Femur (tissue), 1 donor: Measurements from ENCODE around the gene CALHM3.
A peak's percentile ranks its signal among the peaks of the same experiment; 100 is the strongest.

ENCODE experiments used
- DNase-seq: peaks from one replicate; pipeline ENCODE4 v3.0.0-alpha.2; 2017

CALHM3 gene

DNA sequence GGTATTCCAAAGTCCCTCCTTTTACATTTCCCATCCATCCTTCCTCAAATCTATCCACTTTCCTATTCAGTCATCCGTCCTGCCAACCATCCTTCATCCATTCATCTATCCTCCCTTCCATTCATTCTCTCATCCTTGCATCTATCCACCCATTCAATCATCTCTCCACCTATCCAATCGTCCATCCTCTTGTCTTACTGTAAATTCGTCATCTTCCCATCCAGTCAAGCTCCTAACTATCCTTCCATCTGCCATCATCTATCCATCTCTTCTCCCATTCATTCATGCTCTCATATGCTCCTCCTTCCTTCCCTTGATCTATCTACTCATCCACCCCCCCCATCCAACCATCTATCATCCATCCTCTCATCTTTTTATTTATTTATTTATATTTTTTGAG lies 5.0 kb downstream of the CALHM3 start:
- DNase-seq, result no peak

DNA sequence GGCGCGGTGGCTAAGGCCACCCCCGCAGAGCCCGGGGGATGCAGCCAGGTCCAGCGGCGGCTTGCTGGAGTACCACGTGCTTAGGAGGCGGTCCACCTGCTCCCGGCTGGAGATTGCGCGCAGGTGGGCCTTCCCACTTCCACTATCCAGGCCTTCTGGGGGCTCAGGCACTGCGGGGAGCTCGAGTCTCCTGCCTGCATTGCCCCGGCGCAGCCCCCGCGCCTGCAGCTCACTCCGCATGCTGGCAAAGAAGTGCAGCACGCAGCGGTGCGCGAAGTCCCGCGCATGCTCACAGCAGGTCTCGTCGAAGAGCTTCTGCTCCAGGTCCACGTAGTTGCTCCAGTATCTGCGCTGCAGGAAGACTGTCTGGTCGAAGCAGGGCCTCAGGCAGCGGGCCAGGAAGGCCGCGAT lies 5.8 kb downstream of the CALHM3 start:
- no peak for DNase-seq

DNA sequence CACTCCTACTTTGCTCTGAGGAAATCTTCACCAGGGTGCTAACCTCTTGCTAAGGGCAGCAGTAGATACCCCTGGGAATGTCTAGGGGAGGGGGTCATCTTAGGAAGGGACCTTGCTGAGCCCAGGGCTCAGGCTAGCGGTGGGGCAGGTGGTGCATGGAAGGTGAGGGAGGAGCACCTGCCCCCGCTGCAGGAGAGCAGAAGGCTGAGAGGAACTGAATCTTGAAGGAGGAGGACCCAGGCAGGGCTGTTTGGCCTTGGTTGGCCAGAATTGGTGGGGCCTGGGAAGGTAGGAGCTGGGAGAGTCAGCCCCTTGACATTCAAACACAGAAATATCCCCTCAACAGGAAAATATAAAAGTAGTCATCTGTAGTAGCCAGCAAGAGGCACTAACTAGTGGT lies 7.0 kb downstream of the CALHM3 start:
- DNase-seq, result no peak

DNA sequence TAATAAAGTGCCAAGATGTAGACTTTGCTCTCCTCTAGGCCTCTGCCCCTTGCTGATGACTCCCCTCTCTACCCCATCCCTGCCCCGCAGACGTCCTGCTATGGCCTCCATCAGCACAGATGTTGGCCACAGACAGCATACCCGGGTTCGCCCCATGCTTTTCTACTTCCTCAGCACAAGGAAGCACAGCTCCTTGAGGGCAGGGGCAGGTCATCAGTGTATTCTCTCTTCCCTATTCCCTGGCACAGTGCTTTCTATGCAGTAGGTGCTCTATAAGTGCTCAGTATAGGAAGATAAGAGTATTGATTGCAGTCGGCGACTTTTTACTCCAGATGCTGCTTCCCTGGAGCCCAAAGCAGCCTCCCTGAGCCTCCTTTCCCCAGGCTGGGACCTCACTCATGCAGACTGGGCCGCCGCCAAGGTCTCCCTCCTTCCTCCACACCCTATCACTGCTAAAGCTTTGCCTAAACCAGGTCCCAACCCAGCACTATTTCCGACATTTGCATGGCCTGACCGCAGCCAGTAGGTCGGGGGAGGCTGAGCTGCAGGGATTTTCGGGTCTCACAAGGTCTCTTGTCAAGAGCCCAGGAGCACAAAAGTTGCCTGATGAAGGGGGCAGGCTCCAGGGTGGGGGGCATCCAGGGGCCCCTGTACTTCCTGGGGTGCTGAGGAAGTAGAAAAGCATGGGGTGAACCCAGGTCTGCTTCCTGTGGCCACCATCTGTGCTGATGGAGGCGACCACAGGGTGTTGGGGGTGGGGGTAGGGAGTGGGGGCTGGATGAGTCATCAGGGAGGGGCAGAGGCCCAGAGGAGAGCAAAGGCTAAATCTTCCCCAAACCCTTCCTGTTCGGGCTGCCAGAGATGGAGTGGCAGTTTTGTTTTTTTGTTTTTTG lies 8.0 kb downstream of the CALHM3 start:
- DNase-seq, result peak; percentile 34

DNA sequence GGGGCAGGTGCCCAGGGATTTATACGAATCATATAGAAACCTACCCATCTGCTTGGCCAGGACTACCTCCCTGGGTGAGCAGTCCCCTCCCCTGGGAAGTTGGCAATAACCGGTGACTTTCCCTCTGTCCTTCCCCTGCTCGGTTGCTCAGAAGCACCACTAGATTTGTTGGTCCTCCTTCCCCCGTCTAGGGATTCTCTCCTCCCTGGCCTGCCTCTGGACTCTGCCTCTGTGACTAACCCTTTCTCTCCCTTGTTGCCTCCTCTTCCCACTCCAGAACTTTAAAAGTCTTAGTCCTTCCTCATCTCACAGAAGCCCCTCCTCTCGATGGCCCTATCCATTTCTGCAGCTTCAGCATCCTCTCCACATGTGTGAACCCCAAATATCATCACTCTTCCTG lies 9.8 kb downstream of the CALHM3 start:
- no peak for DNase-seq

DNA sequence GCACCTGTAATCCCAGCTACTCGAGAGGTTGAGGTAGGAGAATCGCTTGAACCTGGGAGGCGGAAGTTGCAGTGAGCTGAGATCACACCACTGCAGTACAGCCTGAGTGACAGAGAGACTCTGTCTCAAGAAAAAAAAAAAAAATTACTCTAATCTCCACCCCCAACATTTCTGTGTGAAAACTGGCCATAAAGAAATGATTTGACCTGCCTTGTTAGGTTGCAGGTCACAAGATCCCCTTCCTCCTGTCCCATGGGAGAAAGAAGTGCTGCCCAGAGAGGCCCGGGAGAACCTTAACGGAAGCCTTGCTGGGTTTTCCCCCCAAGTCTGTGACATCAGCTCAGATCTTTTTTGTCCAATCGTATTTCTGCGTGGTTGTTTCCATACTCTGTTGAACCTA lies 11.6 kb downstream of the CALHM3 start:
- no peak for DNase-seq

DNA sequence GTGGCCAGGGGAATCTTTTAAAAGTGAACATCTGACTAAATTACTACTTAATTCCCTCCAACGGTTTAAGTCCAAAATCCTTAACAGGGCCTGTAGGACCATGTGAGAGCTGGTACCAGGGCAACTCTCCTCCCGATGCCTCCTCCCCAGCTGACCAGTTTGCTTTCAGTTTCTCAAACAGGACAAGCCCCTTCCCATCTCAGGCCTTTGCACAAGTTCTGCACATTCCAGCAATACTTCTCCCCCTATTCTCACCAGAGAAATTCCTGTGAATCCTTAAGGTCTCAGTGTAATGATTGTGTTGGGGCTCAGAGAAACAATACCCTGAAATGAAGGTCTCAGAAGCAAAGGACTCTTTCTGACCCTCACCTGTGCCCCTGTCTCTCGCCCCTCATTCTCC lies 12.3 kb downstream of the CALHM3 start:
- no peak for DNase-seq

DNA sequence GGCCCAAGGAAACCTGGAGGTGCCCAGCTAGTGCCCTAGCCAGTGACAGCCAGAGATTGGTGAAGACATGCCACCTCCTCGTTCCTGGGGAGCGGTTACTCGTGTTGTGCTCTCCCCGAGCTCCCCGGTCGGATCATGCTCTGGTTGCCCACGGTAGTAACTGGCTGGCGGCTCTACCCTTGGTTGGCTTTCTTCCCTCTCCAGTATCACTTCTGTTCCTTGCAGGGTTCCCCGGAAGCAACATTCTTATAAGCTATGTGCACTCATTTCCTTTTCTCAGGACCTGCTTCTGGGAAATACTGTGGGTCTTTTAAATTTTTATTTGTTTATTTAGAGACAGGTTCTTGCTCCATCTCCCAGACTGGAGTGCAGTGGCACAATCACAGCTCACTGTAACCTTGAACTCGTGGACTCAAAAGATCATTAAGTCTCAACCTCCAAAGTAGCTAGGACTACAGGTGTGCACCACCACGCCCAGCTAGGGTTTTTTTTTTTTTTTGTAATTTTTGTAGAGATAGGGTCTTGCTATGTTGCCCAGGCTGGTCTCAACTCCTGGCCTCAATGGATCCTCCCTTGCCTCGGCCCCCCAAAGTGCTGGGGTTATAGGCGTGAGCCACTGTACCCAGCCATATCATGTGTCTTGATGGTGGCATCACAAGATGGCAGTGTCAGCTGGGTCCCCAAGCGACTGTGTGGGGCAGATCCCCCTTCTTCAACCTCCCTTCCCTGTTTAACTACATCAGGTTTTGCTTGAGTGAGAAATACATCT lies 13.4 kb downstream of the CALHM3 start:
- DNase-seq, result no peak

DNA sequence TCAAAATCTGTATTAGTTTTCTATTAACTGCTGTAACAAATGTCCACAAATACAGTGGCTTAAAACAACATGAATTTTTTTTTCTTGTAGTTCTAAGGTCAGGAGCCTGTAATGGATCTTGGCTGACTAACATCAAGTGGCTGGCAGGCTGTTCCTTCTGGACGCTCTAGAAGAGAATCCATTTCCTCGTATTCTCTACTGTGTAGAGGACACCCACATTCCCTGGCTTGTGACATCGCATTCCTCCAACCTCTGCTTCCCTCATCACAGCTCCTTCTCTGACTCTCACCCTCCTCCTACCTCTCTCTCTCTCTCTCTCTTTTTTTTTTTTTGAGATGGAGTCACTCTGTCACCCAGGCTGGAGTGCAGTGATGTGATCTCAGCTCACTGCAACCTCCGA lies 15.5 kb downstream of the CALHM3 start:
- no peak for DNase-seq

DNA sequence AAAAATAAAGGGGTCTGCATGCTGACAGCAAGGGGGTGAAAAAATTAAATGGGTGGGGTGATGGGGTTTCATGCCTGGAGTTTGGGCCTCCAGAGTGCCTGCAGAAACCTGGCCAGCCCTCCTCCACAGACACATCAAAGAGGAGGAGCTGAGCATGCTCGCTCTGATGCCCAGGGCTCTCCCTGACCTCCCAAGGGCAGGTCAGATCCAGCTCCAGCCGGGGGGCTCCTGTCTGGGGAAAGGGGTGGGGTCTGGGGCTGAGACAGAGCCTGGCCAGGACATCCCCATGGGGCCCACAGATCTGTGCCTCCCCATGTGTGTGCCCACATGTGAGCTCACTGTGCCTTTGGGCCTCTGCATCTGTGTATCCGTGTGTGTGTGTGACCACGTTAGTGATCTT lies 19.4 kb downstream of the CALHM3 start:
- no peak for DNase-seq

DNA sequence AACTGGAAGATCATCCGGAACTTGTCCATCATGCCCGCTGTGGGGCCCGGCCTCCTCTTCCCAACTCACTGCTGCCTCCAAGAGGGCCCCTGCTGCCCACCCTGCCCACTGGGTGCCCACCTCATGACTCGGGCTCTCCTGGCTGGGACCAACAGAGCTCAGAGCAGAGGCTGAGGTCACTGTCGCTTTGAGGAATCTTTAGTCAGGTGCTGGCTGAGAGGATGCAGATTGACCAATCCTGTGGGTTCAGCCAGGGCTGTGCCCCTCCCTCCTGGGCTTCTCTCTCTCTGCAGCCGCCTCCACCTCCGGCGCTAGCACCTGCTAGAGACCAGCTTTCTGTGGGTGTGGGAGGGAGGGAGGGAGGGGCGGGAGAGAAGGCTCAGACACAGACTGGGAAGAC lies 20.3 kb downstream of the CALHM3 start, which contains the start of gene CALHM1:
CALHM1 (minus strand) TSS at position 181 of the 400 bp plus-strand sequence; CDS start at position 32, 149 bp downstream.
- no peak for DNase-seq

DNA sequence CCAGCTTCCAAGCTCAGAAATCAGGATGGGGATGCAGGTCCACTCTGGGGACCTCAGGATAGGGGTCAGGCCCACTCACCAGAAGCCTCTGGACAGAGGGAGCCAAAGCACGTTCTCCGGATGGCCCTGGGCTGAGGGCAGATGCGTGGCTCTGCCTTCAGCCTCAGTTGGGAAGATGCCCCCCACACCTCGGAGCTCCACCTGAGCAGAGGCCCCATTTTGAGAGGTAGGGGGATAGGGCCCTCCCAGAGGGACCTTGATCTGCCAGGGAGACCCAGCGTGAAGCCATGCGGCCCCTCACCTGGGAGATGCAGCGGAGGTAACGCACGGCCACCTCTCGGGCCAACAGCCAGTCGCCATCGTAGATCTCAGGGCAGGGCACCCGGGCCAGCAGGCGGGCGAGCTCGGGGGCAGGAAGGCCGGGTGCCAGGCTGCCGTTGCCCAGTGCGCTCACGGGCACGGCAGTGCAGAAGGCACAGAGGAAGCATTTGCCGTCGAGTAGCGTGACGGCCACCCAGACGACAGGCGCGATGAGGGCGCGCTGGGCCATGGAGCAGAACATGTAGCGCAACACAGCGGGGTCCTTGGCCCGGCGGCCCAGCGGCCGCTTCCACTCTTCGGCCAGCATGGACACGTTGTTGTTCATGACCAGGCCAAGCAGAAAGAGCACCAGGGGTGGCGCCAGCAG lies 21.0 kb downstream of the CALHM3 start:
- DNase-seq, result no peak

DNA sequence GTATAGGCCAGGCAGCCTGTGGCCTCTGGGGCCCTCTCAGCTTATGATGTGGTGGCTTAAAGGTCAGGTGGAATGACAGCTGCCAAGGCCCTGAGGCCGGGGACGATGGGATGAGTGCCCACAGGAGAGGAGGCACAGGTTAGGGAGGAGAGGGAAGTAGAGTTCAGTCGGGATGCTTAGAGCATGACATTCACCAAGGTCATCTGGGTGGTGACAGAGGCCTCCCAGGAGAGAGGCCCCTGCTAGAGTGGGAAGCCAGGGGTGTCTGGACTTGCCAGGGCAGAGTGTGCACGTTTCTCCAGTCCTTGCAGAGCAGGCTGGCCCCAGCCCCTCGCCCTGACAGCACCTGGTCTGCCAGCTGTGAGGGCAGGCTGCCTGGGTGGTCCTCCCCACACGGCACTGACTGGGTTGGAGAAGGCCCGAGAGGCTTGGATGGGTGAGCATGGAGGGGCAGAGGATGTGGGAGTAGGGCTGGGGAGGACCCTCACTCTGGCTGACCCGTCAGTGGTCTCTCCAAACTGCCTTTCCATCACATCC lies 21.8 kb downstream of the CALHM3 start:
- no peak for DNase-seq

DNA sequence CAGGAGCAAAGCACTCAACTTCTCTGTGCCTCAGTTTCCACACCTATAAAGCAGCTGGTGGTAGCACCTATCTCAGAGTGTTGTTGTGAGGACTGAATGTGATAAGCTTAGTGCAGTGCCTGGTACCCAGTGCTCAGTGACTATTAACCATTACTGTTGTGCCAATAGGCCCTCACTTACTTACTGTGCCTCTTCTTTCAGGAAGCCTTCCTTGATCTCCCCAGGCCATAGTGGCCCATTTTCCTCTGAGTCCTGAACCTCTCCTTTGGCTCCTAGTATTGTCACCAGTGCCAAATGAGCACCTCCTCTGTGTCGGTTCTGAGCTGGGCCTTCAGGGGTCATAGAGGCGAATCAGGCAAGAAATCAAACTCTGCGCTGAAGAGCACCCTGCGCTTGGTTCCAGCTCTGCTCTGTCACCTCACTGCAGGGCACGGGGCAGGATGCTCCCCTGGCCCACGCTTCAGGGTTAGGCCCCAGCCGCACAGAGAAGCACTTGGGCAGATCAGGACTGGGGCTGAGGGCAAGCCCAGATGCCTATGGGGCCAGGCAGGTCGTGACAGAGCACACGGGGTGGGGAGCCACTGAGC lies 22.9 kb downstream of the CALHM3 start:
- DNase-seq, result no peak

DNA sequence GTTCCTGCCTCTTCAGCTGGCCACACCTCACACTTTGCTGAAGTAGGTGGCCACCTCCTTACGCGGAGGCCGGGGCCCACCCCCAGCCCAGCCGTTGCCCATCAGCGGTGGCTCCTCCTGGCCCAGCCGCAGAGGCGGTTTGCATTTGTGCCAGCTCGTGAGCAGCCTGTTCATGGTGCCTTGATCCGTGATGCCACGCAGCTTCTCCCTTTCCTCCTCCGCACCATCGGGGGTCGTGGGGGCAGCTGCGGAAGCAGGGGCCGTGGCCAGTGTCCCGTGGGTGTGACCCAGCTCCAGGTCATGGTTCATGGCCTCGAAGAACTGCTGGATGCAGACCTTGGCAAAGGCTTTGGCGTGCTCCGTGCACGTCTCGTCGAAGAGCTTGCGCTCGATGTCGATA lies 23.8 kb downstream of the CALHM3 start:
- DNase-seq, result no peak

DNA sequence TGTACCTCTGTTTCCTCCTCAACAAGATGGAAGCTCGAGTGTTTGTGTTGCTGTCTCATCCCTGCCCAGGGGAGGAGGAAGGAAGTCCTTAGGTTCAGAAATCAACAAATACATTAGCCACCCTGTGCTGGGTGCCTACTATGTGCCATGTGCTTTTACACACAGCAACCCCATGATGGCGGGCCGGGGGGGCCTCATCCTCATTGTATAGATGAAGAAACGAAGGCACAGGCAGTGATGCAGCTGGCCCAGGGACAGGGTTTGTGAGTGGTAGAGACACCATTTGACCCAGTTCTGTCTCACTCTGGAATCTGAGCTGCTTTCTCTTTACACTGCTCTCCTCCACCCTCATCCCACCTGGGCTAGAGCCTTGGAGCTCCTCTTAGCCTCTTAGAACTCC lies 25.0 kb downstream of the CALHM3 start:
- DNase-seq, result no peak

DNA sequence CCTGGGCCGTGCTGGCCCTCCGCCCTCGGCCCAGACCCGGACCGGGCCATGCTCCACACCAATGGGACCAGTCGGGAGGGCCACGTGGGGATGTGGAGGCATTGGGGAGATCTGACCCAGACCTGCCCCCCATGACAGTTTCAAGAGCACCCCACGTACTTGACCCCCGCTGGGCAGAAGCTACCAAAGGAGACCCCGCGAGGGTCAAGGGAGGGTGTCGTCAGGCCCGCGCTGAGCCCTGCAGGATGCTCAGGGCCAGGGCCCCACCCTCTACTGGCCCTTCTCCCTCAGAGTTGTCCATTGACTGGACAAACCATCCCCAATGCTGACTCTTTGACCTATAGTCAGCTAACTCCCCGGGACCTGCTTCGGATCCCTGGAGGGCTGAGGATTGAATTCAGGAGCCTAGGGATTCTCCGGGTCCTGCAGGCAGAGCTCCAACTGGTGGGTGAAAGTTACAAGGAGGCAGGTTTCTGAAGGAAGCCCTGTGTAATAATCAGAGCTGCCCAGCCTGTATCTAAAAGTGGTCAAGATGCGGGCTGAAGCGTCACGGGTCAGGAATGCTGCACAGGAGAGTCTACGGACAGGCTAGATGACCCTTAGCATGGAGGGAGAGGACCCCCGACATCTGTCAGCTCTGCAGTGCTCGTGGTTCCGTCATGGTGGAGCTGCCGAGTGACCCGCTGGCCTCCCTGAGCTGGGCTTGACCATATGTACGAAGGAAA lies 26.4 kb downstream of the CALHM3 start:
- DNase-seq, result no peak

DNA sequence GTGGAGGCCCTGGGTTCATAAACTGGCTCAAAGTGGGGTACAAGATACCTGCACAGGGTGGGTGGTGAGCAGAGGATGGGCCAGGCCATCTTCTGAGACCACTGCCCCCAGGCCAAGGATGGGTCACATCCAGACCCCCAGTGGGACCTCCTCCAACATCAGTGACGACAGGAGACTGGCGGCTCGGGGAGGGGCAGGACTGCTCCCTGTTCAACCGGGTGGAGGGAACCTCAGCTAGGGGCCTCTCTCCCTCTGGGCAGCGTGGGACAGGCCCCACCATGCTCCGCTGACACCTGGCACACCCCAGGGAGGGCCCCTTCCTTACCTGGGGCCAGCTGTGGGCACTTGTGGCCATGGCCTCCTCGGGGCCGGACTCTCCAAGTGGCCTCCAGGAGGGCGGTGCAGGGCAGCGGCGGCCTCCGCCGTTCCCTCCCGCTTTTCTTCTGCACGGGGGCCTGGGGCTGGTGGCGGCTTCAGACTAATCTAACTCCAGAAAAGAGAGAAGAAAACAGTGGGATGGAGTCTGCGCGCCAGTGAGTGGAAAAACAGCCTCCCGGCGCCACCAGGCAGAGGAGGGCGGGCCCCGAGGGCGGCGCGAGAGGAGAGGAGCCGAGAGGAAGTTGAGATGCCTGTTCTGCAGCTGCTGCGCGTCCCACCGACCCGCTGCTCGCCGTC lies 27.1 kb downstream of the CALHM3 start, which contains the start of gene CALHM2:
CALHM2 (minus strand) TSS at position 540 of the 675 bp plus-strand sequence. CDS start 2,429 bp downstream, outside the sequence.
- DNase-seq, result peak; percentile 88

DNA sequence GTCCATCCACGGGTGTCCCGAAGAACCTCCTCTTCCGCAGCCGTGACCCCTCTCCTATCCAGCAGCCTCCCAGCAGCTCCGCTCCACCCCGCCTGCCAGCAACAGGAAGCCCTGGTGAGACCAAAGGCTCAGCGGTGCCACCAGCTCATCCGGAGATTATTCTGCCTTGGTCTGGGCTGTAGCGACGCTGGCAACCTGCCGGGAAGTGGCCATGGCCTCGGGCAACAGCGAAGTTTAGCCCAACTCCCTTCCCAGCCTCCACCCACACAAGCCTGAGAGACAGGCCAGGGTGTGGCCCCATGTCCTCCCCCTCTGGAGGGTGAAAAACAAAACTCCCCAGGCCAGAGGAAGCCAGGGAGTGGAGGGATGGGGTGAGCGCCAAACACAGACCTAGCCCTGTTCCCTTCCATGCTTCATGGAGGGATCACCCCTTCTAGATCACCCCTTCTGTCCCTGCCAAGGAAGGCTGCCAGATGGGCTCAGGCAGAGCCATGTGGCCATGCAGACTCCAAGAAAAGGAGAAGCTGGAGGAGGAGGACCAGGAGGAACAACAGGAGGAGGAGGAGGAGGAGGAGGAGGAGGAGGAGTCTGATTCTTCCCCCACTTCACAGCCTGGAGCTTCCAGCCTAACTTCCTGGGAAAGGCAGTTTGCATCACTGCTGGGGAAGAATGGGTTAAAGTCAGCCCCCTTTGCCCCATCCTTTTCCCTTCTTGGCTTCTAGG lies 27.8 kb downstream of the CALHM3 start:
- DNase-seq, result peak; percentile 57

DNA sequence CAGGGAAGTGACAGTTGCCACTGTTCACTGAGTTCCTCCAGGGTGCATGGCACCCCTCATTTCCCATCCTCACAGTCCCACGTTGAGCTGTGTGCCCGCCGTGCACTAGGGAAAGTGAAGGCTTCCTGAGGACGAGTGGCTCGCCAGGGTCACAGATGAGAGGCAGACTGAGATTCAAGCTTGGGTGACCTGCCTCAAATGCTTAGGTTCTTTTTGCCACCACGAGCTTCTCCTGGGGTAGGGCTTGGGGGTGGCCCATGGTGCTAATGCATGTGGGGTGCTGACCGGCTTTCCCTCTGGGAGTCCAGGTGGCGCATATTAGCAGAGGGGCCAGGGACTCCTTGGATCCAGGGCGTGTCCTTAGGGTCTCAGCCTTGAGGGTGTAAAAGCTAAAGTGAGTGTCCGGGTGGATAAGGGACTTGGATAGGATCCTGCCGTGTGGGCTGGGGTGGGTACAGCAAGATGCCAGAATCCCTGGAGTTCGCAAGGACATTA lies 28.8 kb downstream of the CALHM3 start:
- no peak for DNase-seq
